ENCODE data around the gene YWHAQ. TPM values are rescaled to one million over a fixed set of nuclear protein-coding genes. Genes with fewer than 3 reads are reported as not detected.

YWHAQ gene
- total and polyA plus RNA-seq, 9 of the 15 experiments (the other 6 are each of a cell fraction or from before 2014, with no cell fraction given): 63.1 to 359 (median 203) TPM

DNA sequence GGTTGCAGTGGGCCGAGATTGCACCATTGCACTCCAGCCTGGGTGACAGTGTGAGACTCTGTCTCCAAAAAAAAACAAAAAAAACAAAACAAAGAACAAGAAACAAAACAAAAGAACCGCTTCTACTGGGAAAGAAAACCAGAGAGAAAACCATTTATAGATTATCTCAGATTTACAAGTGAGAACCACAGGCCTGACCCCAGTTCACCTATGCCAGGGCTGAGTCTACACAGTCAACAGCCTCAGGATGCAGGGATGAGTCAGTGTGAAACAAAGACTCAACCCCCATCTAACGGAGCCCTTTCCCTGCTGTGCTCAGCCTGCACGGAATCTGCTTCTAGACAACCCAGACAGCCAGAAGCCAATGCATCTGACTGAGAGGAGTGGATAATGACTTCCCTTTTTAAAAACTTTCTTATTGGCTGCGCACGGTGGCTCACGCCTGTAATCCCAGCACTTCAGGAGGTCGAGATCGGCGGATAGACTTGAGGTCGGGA is 25.5 kb upstream of the YWHAQ start (continued):
- TF ChIP-seq, protein P1, sequence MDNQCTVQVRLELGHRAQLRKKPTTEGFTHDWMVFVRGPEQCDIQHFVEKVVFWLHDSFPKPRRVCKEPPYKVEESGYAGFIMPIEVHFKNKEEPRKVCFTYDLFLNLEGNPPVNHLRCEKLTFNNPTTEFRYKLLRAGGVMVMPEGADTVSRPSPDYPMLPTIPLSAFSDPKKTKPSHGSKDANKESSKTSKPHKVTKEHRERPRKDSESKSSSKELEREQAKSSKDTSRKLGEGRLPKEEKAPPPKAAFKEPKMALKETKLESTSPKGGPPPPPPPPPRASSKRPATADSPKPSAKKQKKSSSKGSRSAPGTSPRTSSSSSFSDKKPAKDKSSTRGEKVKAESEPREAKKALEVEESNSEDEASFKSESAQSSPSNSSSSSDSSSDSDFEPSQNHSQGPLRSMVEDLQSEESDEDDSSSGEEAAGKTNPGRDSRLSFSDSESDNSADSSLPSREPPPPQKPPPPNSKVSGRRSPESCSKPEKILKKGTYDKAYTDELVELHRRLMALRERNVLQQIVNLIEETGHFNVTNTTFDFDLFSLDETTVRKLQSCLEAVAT (IDR thresholded peaks at IDR 0.05): 0 out of 4 replicates have a peak, but pooled peaks of 1 of the 2 experiments have one; percentile 40
- TF ChIP-seq ZSCAN29 (IDR thresholded peaks at IDR 0.05) (peak; percentile 93), HMGN3 (IDR thresholded peaks at IDR 0.05; ENCODE audit: borderline replicate concordance, extremely low read depth, insufficient read length, low read depth, low read length) (no peak), ZC3H4 (CRISPR knock-in tag; IDR thresholded peaks at IDR 0.05; ENCODE audit: borderline replicate concordance) (no peak), PHTF2 (CRISPR knock-in tag; IDR thresholded peaks at IDR 0.05) (no peak), CBX8 (IDR thresholded peaks at IDR 0.05; ENCODE audit: borderline replicate concordance, extremely low read depth, low read depth, low read length, poor library complexity, severe bottlenecking) (no peak), FOXA3 (CRISPR knock-in tag; conservative IDR thresholded peaks at IDR 0.05 in 1 of 2, IDR thresholded peaks at IDR 0.05 in 1 of 2) (no peak), MTA2 (IDR thresholded peaks at IDR 0.05; ENCODE audit: low read depth) (no peak), ZC3H8 (IDR thresholded peaks at IDR 0.05) (no peak), MAFG (tag; conservative IDR thresholded peaks at IDR 0.05) (no peak), ZNF184 (CRISPR knock-in tag; IDR thresholded peaks at IDR 0.05) (no peak), SETDB1 (IDR thresholded peaks at IDR 0.05; ENCODE audit: low read length) (no peak), ZEB2 (IDR thresholded peaks at IDR 0.05) (0 out of 2 replicates have a peak, but pooled peaks have one; percentile 23), MEF2D (tag; conservative IDR thresholded peaks at IDR 0.05; ENCODE audit: low read depth) (0 out of 2 replicates have a peak, but pooled peaks have one; percentile 18), ZNF23 (CRISPR knock-in tag; IDR thresholded peaks at IDR 0.05) (no peak), U2AF2 (optimal IDR thresholded peaks at IDR 0.05; ENCODE audit: low read depth, low read length) (no peak), ZNF717 (CRISPR knock-in tag; IDR thresholded peaks at IDR 0.05) (no peak), KAT8 (IDR thresholded peaks at IDR 0.05; ENCODE audit: low read depth) (no peak), HEY1 (CRISPR knock-in tag; IDR thresholded peaks at IDR 0.05; ENCODE audit: borderline replicate concordance) (no peak)
- TF ChIP-seq, protein P2, sequence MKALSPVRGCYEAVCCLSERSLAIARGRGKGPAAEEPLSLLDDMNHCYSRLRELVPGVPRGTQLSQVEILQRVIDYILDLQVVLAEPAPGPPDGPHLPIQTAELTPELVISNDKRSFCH (CRISPR knock-in tag; IDR thresholded peaks at IDR 0.05): no peak
- TF ChIP-seq, protein P2 (tag; IDR thresholded peaks at IDR 0.05): no peak
- TF ChIP-seq, protein P3, sequence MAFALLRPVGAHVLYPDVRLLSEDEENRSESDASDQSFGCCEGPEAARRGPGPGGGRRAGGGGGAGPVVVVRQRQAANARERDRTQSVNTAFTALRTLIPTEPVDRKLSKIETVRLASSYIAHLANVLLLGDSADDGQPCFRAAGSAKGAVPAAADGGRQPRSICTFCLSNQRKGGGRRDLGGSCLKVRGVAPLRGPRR (CRISPR knock-in tag; IDR thresholded peaks at IDR 0.05): no peak
- TF ChIP-seq, protein P4, sequence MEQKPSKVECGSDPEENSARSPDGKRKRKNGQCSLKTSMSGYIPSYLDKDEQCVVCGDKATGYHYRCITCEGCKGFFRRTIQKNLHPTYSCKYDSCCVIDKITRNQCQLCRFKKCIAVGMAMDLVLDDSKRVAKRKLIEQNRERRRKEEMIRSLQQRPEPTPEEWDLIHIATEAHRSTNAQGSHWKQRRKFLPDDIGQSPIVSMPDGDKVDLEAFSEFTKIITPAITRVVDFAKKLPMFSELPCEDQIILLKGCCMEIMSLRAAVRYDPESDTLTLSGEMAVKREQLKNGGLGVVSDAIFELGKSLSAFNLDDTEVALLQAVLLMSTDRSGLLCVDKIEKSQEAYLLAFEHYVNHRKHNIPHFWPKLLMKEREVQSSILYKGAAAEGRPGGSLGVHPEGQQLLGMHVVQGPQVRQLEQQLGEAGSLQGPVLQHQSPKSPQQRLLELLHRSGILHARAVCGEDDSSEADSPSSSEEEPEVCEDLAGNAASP (IDR thresholded peaks at IDR 0.05): no peak
- TF ChIP-seq, protein P5, sequence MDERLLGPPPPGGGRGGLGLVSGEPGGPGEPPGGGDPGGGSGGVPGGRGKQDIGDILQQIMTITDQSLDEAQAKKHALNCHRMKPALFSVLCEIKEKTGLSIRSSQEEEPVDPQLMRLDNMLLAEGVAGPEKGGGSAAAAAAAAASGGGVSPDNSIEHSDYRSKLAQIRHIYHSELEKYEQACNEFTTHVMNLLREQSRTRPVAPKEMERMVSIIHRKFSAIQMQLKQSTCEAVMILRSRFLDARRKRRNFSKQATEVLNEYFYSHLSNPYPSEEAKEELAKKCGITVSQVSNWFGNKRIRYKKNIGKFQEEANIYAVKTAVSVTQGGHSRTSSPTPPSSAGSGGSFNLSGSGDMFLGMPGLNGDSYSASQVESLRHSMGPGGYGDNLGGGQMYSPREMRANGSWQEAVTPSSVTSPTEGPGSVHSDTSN (CRISPR knock-in tag; IDR thresholded peaks at IDR 0.05; ENCODE audit: low read depth): no peak
- TF ChIP-seq, protein P5 (tag; conservative IDR thresholded peaks at IDR 0.05; ENCODE audit: low read depth): no peak

Data from K562 (cell line).